Hippocampal formation (tissue), 2 donors: Measurements from ENCODE around the gene NRTN.
A peak's percentile ranks its signal among the peaks of the same experiment; 100 is the strongest.

Experiments used
- DNase-seq, 2 donors: peaks; one replicate each; lab custom pipeline; 2025; lab: John Stamatoyannopoulos, UW

The NRTN gene

DNA sequence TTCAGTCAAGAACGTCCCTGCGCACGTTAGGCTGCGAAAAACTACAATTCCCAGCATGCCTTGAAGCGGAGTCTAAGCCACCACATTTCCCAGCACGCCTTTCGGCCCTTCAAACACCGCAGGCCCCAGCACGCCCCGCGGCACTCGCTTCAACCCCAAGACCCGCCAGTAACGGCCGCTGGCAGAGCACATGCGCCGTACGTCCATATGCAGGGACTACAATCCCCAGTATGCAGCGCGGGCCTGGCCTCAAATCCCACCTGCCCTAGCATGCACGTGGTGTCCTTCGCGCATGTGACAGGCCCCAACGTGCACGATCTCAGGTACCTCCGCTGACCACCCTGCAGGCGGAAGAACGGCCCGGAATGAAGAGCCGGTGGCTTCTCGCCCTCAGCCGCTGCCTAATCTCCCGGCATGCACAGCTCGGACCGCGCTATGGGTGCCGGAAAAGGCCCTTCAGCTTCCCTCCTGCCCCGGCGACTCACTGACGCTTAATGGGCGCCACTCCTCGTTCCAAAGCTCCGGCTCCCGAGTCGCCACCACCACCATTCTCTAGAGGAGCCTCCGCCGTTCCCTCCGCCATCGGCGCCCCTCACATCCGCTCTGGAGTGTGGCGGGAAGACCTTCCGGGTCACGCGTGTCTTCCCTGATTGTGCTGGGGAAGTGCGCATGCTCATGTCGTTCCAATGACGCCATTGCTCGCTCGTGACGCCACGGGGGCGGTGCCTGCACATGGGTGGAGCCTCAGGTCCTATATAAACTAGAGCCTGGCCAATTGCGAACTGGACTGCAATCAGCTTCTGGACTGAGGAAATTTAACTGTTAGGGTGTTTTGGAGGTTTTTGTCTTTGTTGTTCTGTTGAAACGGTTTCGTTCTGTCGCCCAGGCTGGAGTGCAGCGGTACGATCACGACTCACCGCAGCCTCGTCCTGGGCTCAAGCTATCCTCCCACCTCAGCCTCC is 14.0 kb upstream of the NRTN start, which contains the start of gene DUS3L:
TSS of gene DUS3L (minus strand) at position 605 of the 962 bp plus-strand sequence. CDS start at position 583, 22 bp downstream.
- DNase-seq = peak; percentile 93 to 95

- no peak for DNase-seq
These were observed 12.6 kb upstream of the NRTN start for GRCh38 chr19:5792224-5792623.

DNA sequence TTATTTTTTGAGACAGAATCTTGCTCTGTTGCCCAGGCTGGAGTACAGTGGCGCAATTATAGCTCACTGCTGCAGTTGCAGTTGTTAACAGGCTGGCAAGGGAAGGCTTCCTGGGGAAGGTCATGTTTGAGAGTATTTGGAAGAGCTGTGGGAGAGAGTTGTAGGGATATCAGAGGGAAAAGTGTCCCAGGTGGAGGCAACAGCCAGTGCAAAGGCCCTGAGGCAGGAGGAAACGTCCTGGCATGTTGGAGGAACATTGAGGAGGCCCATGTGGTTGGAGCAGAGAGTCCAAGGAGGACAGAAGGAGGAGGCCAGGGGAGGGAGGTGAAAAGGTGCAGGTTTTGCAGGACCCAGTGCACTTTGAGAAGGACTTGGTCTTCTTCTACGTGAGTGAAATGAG is 11.7 kb upstream of the NRTN start:
- no peak for DNase-seq

DNA sequence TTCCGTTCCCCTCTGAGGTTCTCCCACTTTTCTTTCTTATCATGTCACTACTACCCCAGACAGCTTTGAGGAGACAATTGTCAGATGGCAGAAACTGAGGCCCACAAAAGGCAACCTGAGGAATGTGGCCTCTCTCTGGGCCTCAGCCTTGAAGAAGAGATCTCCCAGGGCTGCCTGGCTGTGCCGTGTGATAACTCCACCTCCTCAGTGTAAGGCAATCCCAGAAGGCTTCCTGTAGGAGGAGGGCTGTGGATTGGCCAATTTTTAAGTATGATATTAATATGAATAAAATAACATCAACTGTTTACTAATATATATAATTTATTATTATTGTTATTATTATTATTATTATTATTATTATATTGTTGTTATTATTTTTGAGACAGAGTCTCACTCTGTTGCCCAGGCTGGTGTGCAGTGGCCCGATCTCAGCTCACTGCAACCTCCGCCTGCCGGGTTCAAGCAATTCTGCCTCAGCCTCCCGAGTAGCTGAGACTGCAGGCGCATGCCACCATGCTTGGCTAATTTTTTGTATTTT is 9.4 kb upstream of the NRTN start:
- DNase-seq = no peak

GRCh38 chr19:5798244-5798643 is 6.6 kb upstream of the NRTN start:
- no peak for DNase-seq

DNA sequence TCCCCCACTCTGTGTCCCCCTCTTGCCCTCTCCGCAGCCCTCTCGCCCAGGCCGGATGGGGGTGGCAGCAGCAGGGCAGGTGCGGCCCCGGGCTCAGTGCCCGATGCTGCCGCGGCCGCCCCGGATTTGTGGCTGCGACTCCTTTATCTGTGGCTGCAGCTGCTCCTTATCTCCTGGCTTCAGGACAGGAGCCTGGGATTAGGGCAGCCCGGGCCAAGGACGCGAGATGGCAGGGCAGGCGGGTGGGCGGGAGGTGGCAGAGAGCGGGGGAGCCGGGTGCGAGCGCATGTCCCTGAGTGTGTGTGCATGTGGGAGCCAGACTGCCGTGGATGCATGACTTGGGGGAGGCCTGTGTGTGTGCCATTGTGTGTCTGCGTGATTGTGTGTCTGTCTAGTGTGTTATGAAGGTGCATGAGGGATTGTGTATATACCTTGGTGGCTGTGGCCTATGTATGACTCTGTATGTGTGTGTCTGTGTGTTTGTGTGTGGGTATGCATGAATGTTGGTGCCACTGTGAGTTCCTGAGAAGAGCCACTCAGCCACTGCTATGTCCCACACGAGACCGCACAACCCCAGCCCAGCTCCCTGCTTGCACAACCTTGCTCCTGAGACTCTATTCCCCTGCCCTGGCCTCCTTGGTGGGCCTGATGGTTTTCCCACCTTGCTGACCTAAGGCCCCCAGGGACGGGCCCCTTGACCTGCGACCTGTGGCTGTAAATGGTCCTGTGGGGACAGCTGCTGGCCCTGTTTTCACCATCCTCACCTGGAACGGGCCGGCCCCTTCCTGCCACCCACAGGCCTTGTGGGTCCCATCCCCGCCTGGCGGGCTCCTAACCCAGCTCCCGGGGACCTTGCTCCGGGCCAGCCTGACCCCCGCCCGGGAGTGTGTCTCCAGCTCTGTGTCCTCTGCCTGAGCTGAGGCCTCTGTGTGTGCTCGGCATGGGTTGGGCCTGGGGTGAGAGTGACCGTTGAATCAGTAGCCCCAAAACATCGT is 5.3 kb upstream of the NRTN start:
- DNase-seq = no peak

- no peak for DNase-seq
These were observed 4.3 kb upstream of the NRTN start for GRCh38 chr19:5800361-5801270.

- DNase-seq = no peak
These were observed 2.9 kb upstream of the NRTN start for GRCh38 chr19:5801796-5802619.

DNA sequence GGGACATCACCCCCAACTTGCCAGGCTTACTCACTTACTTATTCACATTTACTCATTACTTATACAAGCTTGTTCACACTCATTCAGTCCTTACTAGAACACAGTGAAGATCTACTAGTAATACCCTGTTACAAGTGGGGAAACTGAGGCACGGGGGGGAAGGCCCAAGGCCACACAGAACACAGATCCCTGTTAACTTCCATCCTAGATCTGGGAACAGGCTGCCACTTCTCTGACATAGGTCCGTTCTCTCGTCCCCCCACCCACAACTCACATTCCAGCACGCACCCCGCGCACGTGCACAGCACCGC is 1.5 kb upstream of the NRTN start:
- no peak for DNase-seq

- peak in 1 of 2 donors; percentile 44 for DNase-seq
These were observed 933 bp upstream of the NRTN start for GRCh38 chr19:5803752-5804515.

- DNase-seq = no peak
These were observed 730 bp downstream of the NRTN start for GRCh38 chr19:5805462-5806132.

GRCh38 chr19:5806133-5806489 is 1.2 kb downstream of the NRTN start:
- DNase-seq = no peak

GRCh38 chr19:5806905-5807304 is 2.0 kb downstream of the NRTN start:
- DNase-seq = no peak

- no peak for DNase-seq
These were observed 3.4 kb downstream of the NRTN start for GRCh38 chr19:5808120-5808816.

- no peak for DNase-seq
These were observed 4.2 kb downstream of the NRTN start for GRCh38 chr19:5809053-5809452.

DNA sequence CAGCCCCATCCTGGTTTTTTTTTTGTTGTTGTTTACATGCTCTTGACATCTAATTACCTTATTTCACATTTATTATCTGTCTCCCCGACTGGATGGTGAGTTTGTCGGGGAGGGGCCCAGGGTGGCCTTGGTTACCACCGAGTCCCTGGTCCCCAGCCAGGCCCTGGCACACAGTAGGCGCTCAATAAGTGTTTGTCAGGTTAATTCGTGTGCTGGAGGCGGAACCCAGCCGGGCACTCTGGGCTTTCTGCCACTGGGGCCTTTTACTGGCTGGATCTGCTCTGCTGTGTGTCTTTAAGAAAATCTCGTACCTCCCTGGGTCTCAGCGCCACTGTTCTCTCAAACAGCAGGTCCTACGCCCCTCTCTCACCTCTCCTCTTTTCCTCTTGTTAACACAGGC is 4.6 kb downstream of the NRTN start:
- no peak for DNase-seq

- no peak for DNase-seq
These were observed 6.2 kb downstream of the NRTN start for GRCh38 chr19:5811117-5811516.

DNA sequence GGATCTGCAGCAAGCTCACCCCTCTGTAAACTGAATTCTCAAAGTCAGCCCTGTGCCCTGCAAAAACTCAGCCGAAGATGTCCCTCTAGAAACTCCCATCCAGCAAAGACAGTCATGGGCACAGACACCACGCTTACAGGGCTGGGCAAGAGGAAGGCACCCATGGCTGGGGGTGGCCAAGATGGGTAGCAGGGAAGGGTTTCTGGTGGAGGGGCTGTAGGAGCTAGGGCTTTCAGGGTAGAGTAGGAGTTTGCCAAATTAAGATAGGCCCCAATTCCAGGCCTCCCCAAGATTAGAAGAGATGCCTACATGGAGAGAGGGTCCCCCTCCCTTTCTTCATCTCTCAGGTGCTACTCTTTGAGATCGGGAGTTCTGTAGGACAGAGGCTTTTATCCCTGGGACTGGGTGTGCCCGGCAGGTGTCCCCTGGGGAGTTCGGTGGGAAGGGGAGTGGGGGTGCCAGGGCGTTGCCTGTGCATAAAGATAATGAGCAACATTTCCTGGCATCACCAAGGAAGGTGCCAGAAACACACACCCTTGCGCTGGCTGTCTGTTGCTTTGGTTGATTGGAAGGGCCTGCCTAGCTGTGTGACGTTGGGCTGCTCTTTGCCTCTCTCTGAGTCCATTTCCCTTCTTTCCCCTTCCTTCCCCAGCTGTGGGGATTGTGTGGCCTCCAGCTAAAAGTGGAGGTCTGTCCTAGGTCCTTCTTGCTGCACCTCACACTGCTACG is 9.4 kb downstream of the NRTN start:
- DNase-seq = no peak
